MM.1S (cell line): ENCODE results near the gene ADRA1B.
A peak's percentile ranks its signal among the peaks of the same experiment; 100 is the strongest.

ENCODE experiments used
- DNase-seq: peaks from one replicate; pipeline ENCODE4 v3.0.0-alpha.2; 2015
- H2AFZ ChIP-seq: fragments of 300-600 bp; sonication (generic); 2 replicates; pipeline ENCODE4 v1.6.0; 2016; ENCODE audit warnings: antibody characterized with exemption, low read length
- H3F3A ChIP-seq: fragments of 300-600 bp; sonication (generic); 2 replicates; pipeline ENCODE4 v1.6.1; 2016; ENCODE audit warnings: mild to moderate bottlenecking, antibody characterized with exemption, low read length, moderate library complexity, mixed read lengths; ENCODE audit not compliant: insufficient read depth
- H3K27ac ChIP-seq: fragments of 300-600 bp; sonication (generic); 2 replicates; pipeline ENCODE4 v1.5.1; 2016; ENCODE audit warnings: mild to moderate bottlenecking, low read length
- H3K27me3 ChIP-seq: fragments of 300-600 bp; sonication (generic); replicated peaks from 2 replicates; pipeline ENCODE4 v1.6.0; 2016; ENCODE audit warnings: low read length; ENCODE audit not compliant: insufficient read depth
- H3K36me3 ChIP-seq: fragments of 300-600 bp; sonication (generic); replicated peaks from 2 replicates; pipeline ENCODE4 v1.6.1; 2016; ENCODE audit warnings: mild to moderate bottlenecking, low read length, mixed read lengths; ENCODE audit not compliant: insufficient read depth
- H3K4me1 ChIP-seq: fragments of 300-600 bp; sonication (generic); 2 replicates; pipeline ENCODE4 v1.6.1; 2016; ENCODE audit warnings: low read length, mixed read lengths
- H3K4me2 ChIP-seq: fragments of 300-600 bp; sonication (generic); 2 replicates; pipeline ENCODE4 v1.6.0; 2016; ENCODE audit warnings: low read depth, low read length
- H3K4me3 ChIP-seq: fragments of 300-600 bp; sonication (generic); 2 replicates; pipeline ENCODE4 v1.5.1; 2016; ENCODE audit warnings: low read length, mixed read lengths
- H3K79me2 ChIP-seq: fragments of 300-600 bp; sonication (generic); 2 replicates; pipeline ENCODE4 v1.6.1; 2016; ENCODE audit warnings: mixed run types, low read length, mixed read lengths
- H3K9ac ChIP-seq: fragments of 300-600 bp; sonication (generic); 2 replicates; pipeline ENCODE4 v1.6.1; 2016; ENCODE audit warnings: low read length, mixed read lengths
- H3K9me2 ChIP-seq: fragments of 300-600 bp; sonication (generic); replicated peaks from 2 replicates; pipeline ENCODE4 v1.6.1; 2016; ENCODE audit warnings: mild to moderate bottlenecking, low read length, mixed read lengths; ENCODE audit not compliant: insufficient read depth
- H3K9me3 ChIP-seq: fragments of 300-600 bp; sonication (generic); replicated peaks from 2 replicates; pipeline ENCODE4 v1.6.1; 2016; ENCODE audit warnings: mild to moderate bottlenecking, low read length, mixed read lengths; ENCODE audit not compliant: insufficient read depth
- H4K20me1 ChIP-seq: fragments of 300-600 bp; sonication (generic); 2 replicates; pipeline ENCODE4 v1.6.1; 2016; ENCODE audit warnings: mild to moderate bottlenecking, low read length, moderate library complexity, mixed read lengths; ENCODE audit not compliant: insufficient read depth
- CTCF ChIP-seq: fragments of 300-600 bp; sonication (generic); IDR thresholded peaks from 2 replicates; pipeline ENCODE4 v1.5.1; 2016; ENCODE audit warnings: antibody characterized with exemption, low read length, mixed read lengths
- EZH2 ChIP-seq: fragments of 300-600 bp; sonication (generic); optimal IDR thresholded peaks from 2 replicates; pipeline ENCODE3; 2017; ENCODE audit warnings: low read depth, mild to moderate bottlenecking, antibody characterized with exemption, low read length, mixed read lengths
- EZH2phosphoT487 ChIP-seq: fragments of 300-600 bp; sonication (generic); IDR thresholded peaks from 2 replicates; pipeline ENCODE4 v1.6.1; 2018; ENCODE audit warnings: antibody characterized with exemption, low read length

ADRA1B gene

GRCh38 chr5:159978358-159978757 is 62.1 kb downstream of the ADRA1B start:
- DNase-seq, result no peak
- Histone ChIP-seq H3F3A (no peaks in the 10 kb centered on the region), H3K4me3 (no peak overlapping the region), H3K9me3 (no peaks in the 10 kb centered on the region), H3K4me1 (peaks cover 4% of the 10 kb centered on the region; the same call in 1 of the 2 replicates), H3K36me3 (no peaks in the 10 kb centered on the region), H4K20me1 (no peaks in the 10 kb centered on the region), H3K79me2 (no peaks in the 10 kb centered on the region), H2AFZ (no peak overlapping the region), H3K4me2 (no peak overlapping the region), H3K9ac (no peak overlapping the region), H3K9me2 (no peaks in the 10 kb centered on the region), H3K27me3 (no peaks in the 10 kb centered on the region), H3K27ac (no peak overlapping the region)
- TF ChIP-seq EZH2phosphoT487 (no peak), EZH2 (no peak), CTCF (no peak)

GRCh38 chr5:159982421-159983173 is 66.3 kb downstream of the ADRA1B start:
- Histone ChIP-seq H3K9me3 (no peaks in the 10 kb centered on the region), H3K27me3 (no peaks in the 10 kb centered on the region), H3K4me3 (no peak overlapping the region), H3K36me3 (no peaks in the 10 kb centered on the region), H3K27ac (no peak overlapping the region), H3K9me2 (no peaks in the 10 kb centered on the region), H3K4me2 (no peak overlapping the region), H3K4me1 (peaks cover 5% of the 10 kb centered on the region; the same call in 1 of the 2 replicates), H3K9ac (no peak overlapping the region), H2AFZ (no peak overlapping the region), H3K79me2 (no peaks in the 10 kb centered on the region), H3F3A (peaks cover 12% of the 10 kb centered on the region), H4K20me1 (no peaks in the 10 kb centered on the region)
- no peak for DNase-seq
- TF ChIP-seq EZH2phosphoT487 (no peak), EZH2 (no peak), CTCF (no peak)

GRCh38 chr5:159987031-159987674 is 70.9 kb downstream of the ADRA1B start:
- no peaks in the 10 kb centered on the region for H3K36me3 ChIP-seq
- peaks cover 12% of the 10 kb centered on the region for H3F3A ChIP-seq
- H3K4me1 ChIP-seq, result peaks cover 12% of the 10 kb centered on the region; the same call in 1 of the 2 replicates
- H3K9me2 ChIP-seq, result no peaks in the 10 kb centered on the region
- no peaks in the 10 kb centered on the region for H4K20me1 ChIP-seq
- DNase-seq, result peak; percentile 90
- H3K4me2 ChIP-seq, result peak overlapping the region; percentile 58
- H3K4me3 ChIP-seq, result peak overlapping the region; percentile 61
- no peaks in the 10 kb centered on the region for H3K79me2 ChIP-seq
- no peaks in the 10 kb centered on the region for H3K27me3 ChIP-seq
- peak overlapping the region; percentile 81 for H3K27ac ChIP-seq
- no peaks in the 10 kb centered on the region for H3K9me3 ChIP-seq
- H3K9ac ChIP-seq, result peak overlapping the region; percentile 68
- peak overlapping the region; percentile 60 for H2AFZ ChIP-seq
- no peak for TF ChIP-seq EZH2phosphoT487
- TF ChIP-seq CTCF, result peak; percentile 86
